ENCODE data around the gene TSPAN4.

- TF ChIP-seq ZNF274 (IDR thresholded peaks at IDR 0.05; ENCODE audit: low read depth, low read length) (no peak), YY1 (IDR thresholded peaks at IDR 0.05; ENCODE audit: insufficient read depth, insufficient read length) (no peak)
Measured at GRCh38 chr11:875769-876301, 33.2 kb downstream of the TSPAN4 start.

Measured in NT2/D1 (cell line).